Measurements from ENCODE around the gene MEGF8. TPM values are rescaled to one million over a fixed set of nuclear protein-coding genes. Genes with fewer than 3 reads are reported as not detected.
A peak's percentile ranks its signal among the peaks of the same experiment; 100 is the strongest.

Gene MEGF8
- total RNA-seq, 3 donors from 2014 or later (not counting 1 experiment from before 2014, with no cell fraction given) = 8.1 to 11.3 (median 10.5) TPM

DNA sequence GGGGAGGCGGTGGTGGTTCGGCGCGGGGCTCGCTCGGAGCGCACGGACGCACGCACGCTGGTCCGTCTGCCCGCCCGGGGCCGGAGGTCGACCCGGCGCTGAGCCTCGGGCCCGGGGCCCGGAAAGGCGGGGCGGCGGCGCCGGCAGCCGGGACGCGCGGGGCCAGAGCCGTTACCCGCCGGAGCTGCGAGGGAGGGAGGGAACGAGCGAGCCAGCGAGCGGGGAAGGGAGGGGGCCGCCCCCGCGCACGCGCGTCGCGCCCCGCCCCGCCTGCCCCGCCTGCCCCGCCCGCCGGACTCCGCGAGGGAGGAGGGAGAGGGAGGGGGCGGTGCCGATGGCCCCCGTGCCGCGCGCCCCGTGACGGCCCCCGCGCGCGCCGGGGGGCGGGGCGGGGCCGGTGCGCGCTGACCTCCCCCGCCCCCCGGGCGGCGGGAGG, 41.4 kb upstream of the MEGF8 start:
- Mint-ChIP-seq H3K27ac (no peak overlapping the region), H3K36me3 (no peaks in the 10 kb centered on the region), H3K4me1 (peaks cover 21 to 29% of the 10 kb centered on the region in 2 donors), H3K4me3 (no peak overlapping the region), H3K27me3 (ENCODE audit: low read depth in 2 of 2) (no peaks in the 10 kb centered on the region), H3K9me3 (no peaks in the 10 kb centered on the region)
- Histone ChIP-seq H3K27ac (ENCODE audit: low read length) (no peak overlapping the region), H3K4me1 (ENCODE audit: control insufficient read depth, insufficient read depth, low read length) (peaks cover 60% of the 10 kb centered on the region), H3K27me3 (ENCODE audit: control insufficient read depth, insufficient read depth, low read length) (no peaks in the 10 kb centered on the region), H3K9me3 (ENCODE audit: control insufficient read depth, insufficient read depth, low read length) (no peaks in the 10 kb centered on the region), H3K4me3 (ENCODE audit: low read length) (no peak overlapping the region), H3K36me3 (ENCODE audit: control insufficient read depth, insufficient read depth, low read length) (peaks cover 22% of the 10 kb centered on the region)
- TF ChIP-seq, protein P1, sequence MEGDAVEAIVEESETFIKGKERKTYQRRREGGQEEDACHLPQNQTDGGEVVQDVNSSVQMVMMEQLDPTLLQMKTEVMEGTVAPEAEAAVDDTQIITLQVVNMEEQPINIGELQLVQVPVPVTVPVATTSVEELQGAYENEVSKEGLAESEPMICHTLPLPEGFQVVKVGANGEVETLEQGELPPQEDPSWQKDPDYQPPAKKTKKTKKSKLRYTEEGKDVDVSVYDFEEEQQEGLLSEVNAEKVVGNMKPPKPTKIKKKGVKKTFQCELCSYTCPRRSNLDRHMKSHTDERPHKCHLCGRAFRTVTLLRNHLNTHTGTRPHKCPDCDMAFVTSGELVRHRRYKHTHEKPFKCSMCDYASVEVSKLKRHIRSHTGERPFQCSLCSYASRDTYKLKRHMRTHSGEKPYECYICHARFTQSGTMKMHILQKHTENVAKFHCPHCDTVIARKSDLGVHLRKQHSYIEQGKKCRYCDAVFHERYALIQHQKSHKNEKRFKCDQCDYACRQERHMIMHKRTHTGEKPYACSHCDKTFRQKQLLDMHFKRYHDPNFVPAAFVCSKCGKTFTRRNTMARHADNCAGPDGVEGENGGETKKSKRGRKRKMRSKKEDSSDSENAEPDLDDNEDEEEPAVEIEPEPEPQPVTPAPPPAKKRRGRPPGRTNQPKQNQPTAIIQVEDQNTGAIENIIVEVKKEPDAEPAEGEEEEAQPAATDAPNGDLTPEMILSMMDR (IDR thresholded peaks at IDR 0.05) = no peak
- intact Hi-C loops (cut with micrococcal nuclease) = loop anchor here (5.0 kb wide), 1 partner anchor 82 kb away; no protein-coding TSS in a partner anchor
- DNase-seq = peak; percentile 78 to 93
- under 1% methylated on average over 76 of the region's 76 CpGs for WGBS (ENCODE audit: insufficient coverage)
- ATAC-seq = peak; percentile 35 to 71 (median 51)

DNA sequence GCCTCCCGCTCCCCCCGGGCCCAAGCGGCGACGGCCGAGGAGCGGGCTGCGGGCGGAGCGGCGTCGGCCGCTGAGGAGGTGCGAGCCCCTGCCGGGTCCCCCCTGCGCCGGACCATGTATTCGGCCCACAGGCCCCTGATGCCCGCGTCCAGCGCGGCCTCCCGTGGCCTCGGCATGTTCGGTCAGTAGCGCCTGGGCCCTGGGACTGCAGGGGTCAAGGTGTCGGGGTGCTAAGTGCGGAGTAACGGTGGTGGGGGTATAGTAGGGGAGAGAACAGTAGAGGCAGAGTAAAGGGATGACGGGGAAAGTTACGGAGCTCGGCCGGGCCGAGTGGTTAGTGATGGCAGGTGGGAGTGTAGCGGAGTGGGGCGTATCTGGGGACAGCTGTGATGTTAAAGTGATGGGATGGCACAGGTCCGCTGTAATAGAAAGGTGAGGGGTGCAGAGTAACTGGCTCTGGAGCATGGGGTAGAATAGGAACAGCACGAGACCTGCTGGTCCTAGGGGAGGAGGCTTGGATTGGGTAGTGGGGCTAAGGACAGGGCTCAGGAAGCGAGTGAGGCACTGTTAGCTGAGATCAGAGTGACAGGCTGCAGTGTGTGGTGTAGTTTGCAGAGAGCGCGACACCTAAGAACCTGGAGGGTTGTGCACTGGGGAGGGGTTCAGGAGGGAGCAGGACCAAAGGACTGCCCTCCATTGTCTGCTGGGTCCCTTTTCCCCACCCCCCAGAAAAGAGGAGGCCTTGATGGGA, 40.7 kb upstream of the MEGF8 start:
- TF ChIP-seq, protein P1 (IDR thresholded peaks at IDR 0.05) = no peak
- Histone ChIP-seq H3K27ac (ENCODE audit: low read length) (peak overlapping the region; percentile 59), H3K4me3 (ENCODE audit: low read length) (peak overlapping the region; percentile 61), H3K36me3 (ENCODE audit: control insufficient read depth, insufficient read depth, low read length) (peaks cover 28% of the 10 kb centered on the region), H3K4me1 (ENCODE audit: control insufficient read depth, insufficient read depth, low read length) (peaks cover 53% of the 10 kb centered on the region), H3K27me3 (ENCODE audit: control insufficient read depth, insufficient read depth, low read length) (no peaks in the 10 kb centered on the region), H3K9me3 (ENCODE audit: control insufficient read depth, insufficient read depth, low read length) (no peaks in the 10 kb centered on the region)
- H3K9me3 Mint-ChIP-seq = no peaks in the 10 kb centered on the region
- H3K4me1 Mint-ChIP-seq = peaks cover 14 to 22% of the 10 kb centered on the region in 2 donors
- ATAC-seq = no peak
- H3K27ac Mint-ChIP-seq = peak overlapping the region; percentile 91 to 93
- peak overlapping the region; percentile 98 for H3K4me3 Mint-ChIP-seq
- WGBS (ENCODE audit: insufficient coverage) = 2% methylated on average over 41 of the region's 41 CpGs
- H3K36me3 Mint-ChIP-seq = no peaks in the 10 kb centered on the region
- intact Hi-C loops (cut with micrococcal nuclease) = loop anchor here (5.0 kb wide), 1 partner anchor 82 kb away; no protein-coding TSS in a partner anchor
- H3K27me3 Mint-ChIP-seq (ENCODE audit: low read depth in 2 of 2) = no peaks in the 10 kb centered on the region
- peak in 1 of 2 donors; percentile 58 for DNase-seq

DNA sequence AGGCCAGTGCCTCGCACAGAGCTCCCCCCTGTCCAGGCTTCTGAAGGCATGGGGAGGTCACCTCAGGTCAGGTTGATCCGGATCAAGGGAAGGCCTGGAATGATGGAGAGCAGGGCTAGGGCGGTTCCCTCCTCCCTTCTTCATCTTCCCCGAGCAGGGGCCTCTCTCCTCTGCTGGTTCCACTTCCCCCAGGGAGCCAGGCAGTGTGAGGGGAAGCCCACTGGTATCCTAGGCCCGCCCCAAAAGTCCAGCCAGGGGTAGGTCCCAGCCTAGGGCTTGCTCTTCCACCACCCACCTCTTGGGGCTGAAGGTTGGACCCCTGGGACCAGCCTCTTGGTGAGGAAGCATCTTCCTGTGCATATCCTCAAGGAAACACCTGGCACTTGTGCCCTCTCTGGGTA, 39.9 kb upstream of the MEGF8 start:
- H3K27ac ChIP-seq (ENCODE audit: low read length) = no peak overlapping the region
- no peaks in the 10 kb centered on the region for H3K27me3 Mint-ChIP-seq (ENCODE audit: low read depth in 2 of 2)
- no peaks in the 10 kb centered on the region for H3K27me3 ChIP-seq (ENCODE audit: control insufficient read depth, insufficient read depth, low read length)
- intact Hi-C loops (cut with micrococcal nuclease) = no loop called here
- 57% methylated on average over 5 of the region's 5 CpGs for WGBS (ENCODE audit: insufficient coverage)
- H3K36me3 ChIP-seq (ENCODE audit: control insufficient read depth, insufficient read depth, low read length) = peaks cover 36% of the 10 kb centered on the region
- ATAC-seq = no peak
- H3K9me3 ChIP-seq (ENCODE audit: control insufficient read depth, insufficient read depth, low read length) = no peaks in the 10 kb centered on the region
- H3K4me1 ChIP-seq (ENCODE audit: control insufficient read depth, insufficient read depth, low read length) = peaks cover 48% of the 10 kb centered on the region
- no peak for DNase-seq
- peak overlapping the region; percentile 98 for H3K4me3 Mint-ChIP-seq
- H3K27ac Mint-ChIP-seq = peak overlapping the region; percentile 91 to 93
- no peaks in the 10 kb centered on the region for H3K9me3 Mint-ChIP-seq
- no peak overlapping the region for H3K4me3 ChIP-seq (ENCODE audit: low read length)
- peaks cover 13 to 21% of the 10 kb centered on the region in 2 donors for H3K4me1 Mint-ChIP-seq
- TF ChIP-seq, protein P1 (IDR thresholded peaks at IDR 0.05) = no peak
- H3K36me3 Mint-ChIP-seq = no peaks in the 10 kb centered on the region
